DND-41 (cell line): Measurements from ENCODE around the gene EOGT.

Experiments used
- CTCF ChIP-seq: IDR thresholded peaks from 2 replicates; pipeline ENCODE4 v1.5.1; 2012; ENCODE audit warnings: borderline replicate concordance, low read length, moderate library complexity, mild to moderate bottlenecking; ENCODE audit not compliant: poor library complexity, severe bottlenecking; ENCODE audit errors: extremely low read depth
- EZH2 ChIP-seq: IDR thresholded peaks from 3 replicates; pipeline ENCODE4 v1.6.1; 2012; ENCODE audit warnings: borderline replicate concordance, low read depth, mild to moderate bottlenecking, moderate library complexity, low read length, inconsistent platforms; ENCODE audit not compliant: severe bottlenecking

- no peak for TF ChIP-seq EZH2
- no peak for TF ChIP-seq CTCF
Observed at GRCh38 chr3:69020857-69021256, 7.4 kb upstream of the EOGT start.
